ENCODE data around the gene RGS1.

- TF ChIP-seq EZH2 (IDR thresholded peaks at IDR 0.05; ENCODE audit: low read depth, unreplicated experiment) (no peak), POLR2AphosphoS5 (IDR thresholded peaks at IDR 0.05; ENCODE audit: low read depth) (no peak), CTCF (conservative IDR thresholded peaks at IDR 0.05; ENCODE audit: low read depth in 2 of 2) (no peak), EZH2phosphoT487 (IDR thresholded peaks at IDR 0.05; ENCODE audit: unreplicated experiment) (no peak), ETS1 (IDR thresholded peaks at IDR 0.05) (no peak)
Measured at GRCh38 chr1:192563129-192563528, 12.4 kb upstream of the RGS1 start.
